Stimulated activated CD8-positive, alpha-beta memory T cell treated with anti-CD3 and anti-CD28 coated beads, Interleukin-7, amount 100 ng/mL, for 48 hours (primary cell): ENCODE measurements around the gene CHD9NB.
"Not testable (repeated sequence)": the region's sequence is repeated elsewhere in the genome, so short reads cannot be mapped to it uniquely, and the experiment has no call there.

Experiments used
- DNase-seq, 2 donors: peaks; one replicate each; pipeline ENCODE4 v3.0.0-alpha.2; 2020; ENCODE audit warnings: low read depth in 1 of 2; ENCODE audit errors: extremely low read depth in 1 of 2

Gene CHD9NB

GRCh38 chr16:53058441-53058840, 5.7 kb upstream of the CHD9NB start:
- no peak for DNase-seq

GRCh38 chr16:53057658-53058057, 5.0 kb upstream of the CHD9NB start:
- DNase-seq, result no peak

- no peak for DNase-seq
These were observed 3.7 kb upstream of the CHD9NB start for GRCh38 chr16:53056392-53056881.

- DNase-seq, result no peak
These were observed 3.1 kb upstream of the CHD9NB start for GRCh38 chr16:53055541-53056391.

- DNase-seq, result peak; percentile 47 to 56
These were observed 2.2 kb upstream of the CHD9NB start, which contains the start of gene CHD9 for GRCh38 chr16:53054670-53055485. CHD9 (plus strand) TSS chr16:53054991; CDS start chr16:53156090, 101,099 bp downstream.

- DNase-seq, result no peak
These were observed 1.4 kb upstream of the CHD9NB start for GRCh38 chr16:53053967-53054669.

- not testable (repeated sequence) for DNase-seq
These were observed 1.4 kb downstream of the CHD9NB start for GRCh38 chr16:53051255-53051654.

- DNase-seq, result no peak
These were observed 4.4 kb downstream of the CHD9NB start for GRCh38 chr16:53048139-53048915.

- DNase-seq, result not testable (repeated sequence)
These were observed 5.2 kb downstream of the CHD9NB start for GRCh38 chr16:53047515-53047914.

- DNase-seq, result no peak
These were observed 7.1 kb downstream of the CHD9NB start for GRCh38 chr16:53045341-53046220.

- DNase-seq, result no peak
These were observed 8.6 kb downstream of the CHD9NB start for GRCh38 chr16:53043986-53044601.

GRCh38 chr16:53043428-53043831, 9.3 kb downstream of the CHD9NB start:
- DNase-seq, result no peak

GRCh38 chr16:53042235-53042701, 10.4 kb downstream of the CHD9NB start:
- no peak for DNase-seq

GRCh38 chr16:53041320-53042051, 11.2 kb downstream of the CHD9NB start:
- DNase-seq, result no peak

GRCh38 chr16:53040788-53041187, 11.9 kb downstream of the CHD9NB start:
- no peak for DNase-seq

GRCh38 chr16:53036711-53037110, 16.0 kb downstream of the CHD9NB start:
- not testable (repeated sequence) for DNase-seq

GRCh38 chr16:53036066-53036465, 16.6 kb downstream of the CHD9NB start:
- DNase-seq, result no peak
